OCI-M2 (cell line): Measurements from ENCODE around the gene OSM.
"Not testable (repeated sequence)": the region's sequence is repeated elsewhere in the genome, so short reads cannot be mapped to it uniquely, and the experiment has no call there.

Experiments used
- DNase-seq: peaks from one replicate; lab custom pipeline; 2025; ENCODE audit not compliant: unreplicated experiment; lab: John Stamatoyannopoulos, UW

The OSM gene

GRCh38 chr22:30245181-30245984, 21.3 kb downstream of the OSM start:
- DNase-seq = no peak

GRCh38 chr22:30244641-30245040, 22.0 kb downstream of the OSM start:
- DNase-seq = no peak

DNA sequence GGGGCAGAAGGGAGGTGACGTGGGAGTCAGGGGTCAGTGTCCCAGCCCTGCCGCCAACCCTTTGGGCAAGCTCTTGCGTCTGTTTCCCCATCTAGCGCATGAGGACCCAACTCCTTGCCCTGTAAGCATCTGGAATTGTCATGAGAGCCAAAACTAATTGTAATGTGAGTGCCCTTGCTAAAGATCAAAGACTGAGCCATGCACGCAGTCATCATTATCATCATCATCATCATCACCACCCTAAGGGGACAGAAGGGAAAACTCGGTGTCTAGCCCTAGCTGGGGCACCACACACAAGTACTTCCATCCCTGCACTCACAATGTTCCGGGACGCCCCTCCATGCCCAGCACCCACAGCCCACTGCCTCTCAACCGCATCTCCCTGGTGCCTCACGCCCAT, 22.6 kb downstream of the OSM start:
- DNase-seq = no peak

DNA sequence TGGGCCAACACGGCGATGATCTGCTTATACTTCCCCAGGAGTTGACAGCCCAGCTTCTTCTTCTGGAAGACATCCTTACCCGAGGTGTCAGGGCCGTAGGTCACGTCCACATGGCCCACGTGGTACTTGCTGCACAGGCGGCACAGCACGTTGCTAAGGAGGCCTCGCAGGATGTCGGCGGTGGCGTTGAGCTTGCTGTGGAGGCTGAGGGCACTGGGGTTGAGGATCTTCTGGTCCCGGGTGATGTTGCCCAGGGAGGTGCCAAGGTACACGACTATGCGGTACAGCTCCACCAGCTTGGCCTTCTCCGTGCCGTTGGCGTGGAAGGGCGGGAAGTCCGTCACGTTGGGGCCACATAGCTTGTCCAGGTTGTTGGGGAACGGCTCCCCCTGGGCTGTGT, 23.0 kb downstream of the OSM start:
- no peak for DNase-seq

- no peak for DNase-seq
These were observed 24.9 kb downstream of the OSM start for GRCh38 chr22:30241576-30242371.

- no peak for DNase-seq
These were observed 25.9 kb downstream of the OSM start for GRCh38 chr22:30240541-30241417.

GRCh38 chr22:30239488-30240405, 26.9 kb downstream of the OSM start:
- DNase-seq = no peak

DNA sequence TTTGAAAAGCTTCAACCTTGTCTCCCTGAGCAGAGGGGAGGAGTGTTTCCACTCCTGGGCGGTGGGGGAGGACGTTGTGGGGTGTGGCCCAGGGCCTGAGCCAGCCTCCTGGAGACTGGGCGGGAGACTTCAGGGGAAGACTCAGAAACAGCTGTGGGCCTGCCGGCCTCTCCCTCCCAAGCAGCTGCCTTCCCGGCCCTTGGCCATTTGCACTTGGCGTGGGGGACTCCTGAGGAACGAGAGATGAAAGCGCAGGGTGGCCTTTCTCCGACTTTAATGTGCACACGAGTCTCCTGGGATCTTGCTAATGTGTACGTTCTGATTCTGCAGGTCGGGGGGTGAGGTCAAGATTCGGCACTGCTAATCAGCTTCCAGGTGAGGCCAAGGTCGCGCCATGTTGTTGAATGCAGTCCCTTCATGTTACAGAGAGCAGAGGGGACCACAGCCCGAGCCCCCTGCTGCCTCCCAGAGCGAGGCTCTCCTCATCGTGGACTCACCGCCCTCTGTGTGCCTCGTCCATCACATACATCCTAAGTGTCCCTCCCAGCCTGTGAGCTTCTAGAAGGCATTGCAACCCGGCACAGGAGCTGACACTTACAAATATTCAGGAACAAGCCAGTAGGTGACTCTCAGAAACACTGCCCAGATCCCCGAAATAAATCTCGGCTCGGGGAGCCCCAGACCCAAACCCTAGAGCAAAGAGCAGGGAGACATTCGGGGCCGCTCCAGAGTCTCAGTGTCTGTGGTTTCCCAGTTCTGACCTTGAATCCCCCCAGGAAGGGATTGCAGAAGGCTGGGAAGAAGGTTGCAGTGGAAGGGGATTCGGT, 27.8 kb downstream of the OSM start:
- DNase-seq = no peak

- no peak for DNase-seq
These were observed 28.5 kb downstream of the OSM start for GRCh38 chr22:30238136-30238535.

GRCh38 chr22:30236875-30237274, 29.8 kb downstream of the OSM start:
- no peak for DNase-seq

DNA sequence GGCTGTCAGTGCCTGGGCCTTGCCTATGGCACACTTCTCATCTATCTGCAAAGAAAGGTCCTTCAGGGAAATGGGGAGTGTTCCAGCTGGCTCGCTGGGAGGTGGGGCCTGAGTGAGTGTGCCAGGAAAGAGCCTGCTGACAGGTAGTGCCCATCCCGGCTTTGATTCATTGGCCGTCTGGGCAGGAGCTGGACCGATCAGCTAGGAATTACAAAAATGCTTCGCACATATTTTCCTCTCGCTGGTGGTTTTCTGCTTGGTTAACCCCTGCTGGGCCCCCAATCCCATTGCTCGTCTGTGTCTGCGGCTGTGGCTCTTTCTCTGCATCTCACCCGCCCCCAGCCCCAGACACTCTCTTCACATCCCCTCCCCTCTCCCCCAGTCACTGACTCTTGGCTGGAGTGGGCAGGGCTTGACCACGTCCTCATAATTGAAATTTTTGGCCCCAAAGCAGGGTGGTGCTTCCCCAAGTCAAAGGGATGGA, 30.9 kb downstream of the OSM start:
- DNase-seq = no peak

GRCh38 chr22:30234786-30235470, 31.7 kb downstream of the OSM start:
- no peak for DNase-seq

DNA sequence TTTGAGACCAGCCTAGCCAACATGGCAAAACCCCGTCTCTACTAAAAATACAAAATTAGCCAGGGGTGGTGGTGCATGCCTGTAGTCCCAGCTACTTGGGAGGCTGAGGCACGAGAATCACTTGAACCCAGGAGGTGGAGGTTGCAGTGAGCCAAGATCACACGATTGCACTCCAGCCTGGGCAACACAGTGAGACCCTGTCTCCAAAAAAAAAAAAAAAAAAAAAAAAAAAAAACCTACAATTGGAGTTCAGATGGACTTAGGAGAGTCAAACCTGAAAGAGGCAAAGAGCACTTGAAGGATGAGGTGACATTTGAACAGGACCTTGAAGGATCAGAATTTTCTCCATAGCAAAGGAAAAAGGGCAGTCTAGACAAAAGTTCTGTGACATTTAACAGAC, 32.3 kb downstream of the OSM start:
- not testable (repeated sequence) for DNase-seq

- no peak for DNase-seq
These were observed 33.1 kb downstream of the OSM start for GRCh38 chr22:30233582-30233981.

DNA sequence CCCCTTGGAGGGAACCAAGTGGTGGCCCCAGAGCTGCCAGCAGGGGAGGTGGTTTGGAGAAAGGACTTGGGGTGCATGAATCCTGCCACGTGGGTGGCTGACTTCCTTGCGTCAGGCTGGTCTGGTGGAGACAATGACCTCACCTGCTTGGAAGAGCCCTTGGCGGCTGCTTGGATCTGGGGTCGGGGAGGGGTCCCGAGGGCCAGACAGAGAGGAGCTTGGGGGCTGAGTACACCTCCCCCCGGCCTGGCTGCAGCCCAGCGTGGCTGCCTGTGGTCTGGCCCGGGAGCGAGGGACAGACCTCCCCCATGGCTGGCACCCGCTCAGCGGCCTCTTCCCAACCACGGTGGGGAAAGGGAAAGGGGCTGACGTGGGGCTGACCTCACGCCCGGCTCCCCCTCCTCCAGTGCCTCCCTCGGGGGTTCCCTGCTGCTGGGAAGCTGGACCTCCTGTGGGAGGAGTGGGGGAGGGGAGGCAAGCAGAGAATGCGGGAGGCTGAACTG, 33.9 kb downstream of the OSM start:
- no peak for DNase-seq

- DNase-seq = no peak
These were observed 35.7 kb downstream of the OSM start for GRCh38 chr22:30230787-30231461.

- no peak for DNase-seq
These were observed 36.3 kb downstream of the OSM start for GRCh38 chr22:30230330-30230729.
